Endothelial cell of umbilical vein (primary cell): ENCODE data around the gene PCDHB12.

ENCODE experiments used
- CTCF ChIP-seq, 2 donors: IDR thresholded peaks; 1 replicate in 1 of 2; 2 replicates in 1 of 2; pipeline ENCODE4 v1.5.1; 2011; ENCODE audit warnings: low read length in 2 of 2, mild to moderate bottlenecking in 2 of 2, moderate library complexity in 2 of 2, control low read depth in 1 of 2, inconsistent platforms in 1 of 2, low read depth in 1 of 2; ENCODE audit not compliant: insufficient read depth in 1 of 2; ENCODE audit errors: extremely low read depth in 1 of 2
- EZH2 ChIP-seq: IDR thresholded peaks from 2 replicates; pipeline ENCODE4 v1.6.1; 2012; ENCODE audit warnings: borderline replicate concordance, low read depth, mild to moderate bottlenecking, moderate library complexity, low read length, inconsistent platforms; ENCODE audit not compliant: severe bottlenecking
- JUN ChIP-seq: IDR thresholded peaks from 2 replicates; pipeline ENCODE4 v1.6.1; 2011; ENCODE audit warnings: borderline replicate concordance, low read depth; ENCODE audit not compliant: insufficient read length, insufficient read depth
- POLR2A ChIP-seq: IDR thresholded peaks from 2 replicates; pipeline ENCODE4 v1.6.1; 2012; ENCODE audit warnings: low read depth, mild to moderate bottlenecking, control low read depth, low read length
- POLR2AphosphoS5 ChIP-seq: IDR thresholded peaks from 2 replicates; pipeline ENCODE4 v1.6.1; 2012; ENCODE audit warnings: low read depth, mild to moderate bottlenecking, control low read depth, low read length, moderate library complexity; ENCODE audit not compliant: insufficient read depth

GRCh38 chr5:141245250-141245717 is 36.8 kb downstream of the PCDHB12 start, which contains the start of gene PCDHB15:
- TF ChIP-seq CTCF (IDR thresholded peaks at IDR 0.05; ENCODE audit: extremely low read depth in 1 of 2, insufficient read depth in 1 of 2, low read depth in 1 of 2, low read length in 2 of 2) (no peak), POLR2AphosphoS5 (no peak), POLR2A (no peak), JUN (no peak), EZH2 (no peak)
